Activated CD8-positive, alpha-beta memory T cell treated with anti-CD3 and anti-CD28 coated beads for 36 hours (primary cell): Measurements from ENCODE around the gene SMKR1. TPM values are rescaled to one million over a fixed set of nuclear protein-coding genes. Genes with fewer than 3 reads are reported as not detected.
"Not testable (repeated sequence)": the region's sequence is repeated elsewhere in the genome, so short reads cannot be mapped to it uniquely, and the experiment has no call there.

Experiments used
- CTCF ChIA-PET: fragments of 350-600 bp; sonication (Branson Sonifier 250); formaldehyde crosslinking; loops from one replicate; lab custom pipeline; 2021; ENCODE audit warnings: antibody characterized with exemption; lab: Charles Lee
- POLR2A ChIA-PET: fragments of 350-600 bp; sonication (Branson Sonifier 250); formaldehyde crosslinking; loops from one replicate; lab custom pipeline; 2021; ENCODE audit warnings: antibody characterized with exemption; lab: Charles Lee
- total RNA-seq, 2 experiments: library from RNA; stranded (reverse); gene quantifications; one replicate each; pipeline ENCODE4 v1.2.3, GENCODE V29; 2021

The SMKR1 gene
- total RNA-seq, 2 experiments from 2014 or later = 9.0 to 11.7 TPM

DNA sequence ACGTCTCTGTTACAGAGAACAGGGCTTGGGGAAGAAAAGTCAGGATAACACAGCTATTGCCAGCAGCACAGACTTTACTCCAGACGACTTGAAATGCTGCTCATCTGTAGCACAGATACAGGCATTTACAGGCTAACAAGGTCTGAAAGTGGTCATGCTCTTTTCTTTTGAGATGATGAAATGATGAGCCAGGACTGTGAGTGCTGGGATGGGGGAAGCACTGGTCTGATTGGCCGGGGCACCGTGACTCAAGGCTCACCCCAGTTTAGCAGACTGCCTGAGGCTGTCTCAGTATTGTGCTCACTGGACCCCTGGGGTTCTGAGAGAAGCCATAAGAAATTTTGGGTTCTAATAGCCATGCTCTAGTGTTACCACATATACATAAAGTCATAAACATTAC, 12.4 kb downstream of the SMKR1 start:
- CTCF ChIA-PET = no interaction called here
- POLR2A ChIA-PET = no interaction called here

DNA sequence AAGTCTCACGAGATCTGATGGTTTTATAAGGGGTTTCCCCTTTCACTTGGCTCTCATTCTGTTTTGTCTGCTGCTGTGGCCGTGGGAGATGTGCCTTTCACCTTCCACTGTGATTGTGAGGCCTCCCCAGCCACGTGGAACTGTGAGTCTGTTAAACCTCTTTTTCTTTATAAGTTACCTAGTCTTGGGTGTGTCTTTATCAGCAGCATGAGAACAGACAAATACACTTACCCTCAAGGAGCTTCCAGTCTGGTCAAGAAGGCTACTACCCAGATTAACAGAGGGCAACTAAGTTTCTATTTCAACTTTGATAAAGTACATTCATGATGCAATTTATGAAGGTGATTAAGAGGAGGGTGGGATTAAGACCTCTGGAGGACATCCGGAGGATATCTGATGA, 13.1 kb downstream of the SMKR1 start:
- POLR2A ChIA-PET = no interaction called here
- CTCF ChIA-PET = no interaction called here

GRCh38 chr7:129517931-129518330, 15.6 kb downstream of the SMKR1 start:
- CTCF ChIA-PET = no interaction called here
- POLR2A ChIA-PET = interaction anchor here (0.7 kb wide), 1 partner anchor 204 kb away, joined by 3 read pairs; no protein-coding TSS in a partner anchor

DNA sequence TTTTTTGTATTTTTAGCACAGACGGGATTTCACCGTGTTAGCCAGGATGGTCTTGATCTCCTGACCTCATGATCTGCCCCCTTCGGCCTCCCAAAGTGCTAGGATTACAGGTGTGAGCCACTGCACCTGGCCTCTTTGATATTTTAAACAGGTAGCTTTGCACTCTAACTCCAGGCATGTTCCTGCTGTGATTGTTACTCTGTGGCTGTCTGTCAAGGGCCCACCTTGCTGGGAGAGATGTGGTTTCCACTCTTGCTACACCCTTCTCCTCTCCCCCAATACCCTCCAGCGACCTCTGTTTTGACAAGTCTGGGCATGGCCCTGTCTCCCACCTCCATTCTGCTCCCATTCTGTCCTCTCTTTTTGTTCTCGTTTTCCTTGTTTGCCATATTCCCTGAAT, 17.1 kb downstream of the SMKR1 start:
- POLR2A ChIA-PET = no interaction called here
- CTCF ChIA-PET = interaction anchor here (1.2 kb wide), 1 partner anchor 93 kb away, joined by 3 read pairs; no protein-coding TSS in a partner anchor

- POLR2A ChIA-PET = no interaction called here
These were observed 20.0 kb downstream of the SMKR1 start for GRCh38 chr7:129522088-129522970.

GRCh38 chr7:129522971-129523340, 20.6 kb downstream of the SMKR1 start:
- ChIA-PET POLR2A (no interaction called here), CTCF (no interaction called here)

More at GRCh38 chr7:129522088-129522970, 20.0 kb downstream of the SMKR1 start:
- CTCF ChIA-PET = no interaction called here

- ChIA-PET CTCF (interaction anchor here (0.6 to 0.8 kb wide), 2 partner anchors 301 to 487 kb away, joined by 3 to 4 read pairs; no protein-coding TSS in a partner anchor), POLR2A (no interaction called here)
These were observed 21.6 kb downstream of the SMKR1 start for GRCh38 chr7:129523924-129524323.

GRCh38 chr7:129524405-129524804, 22.1 kb downstream of the SMKR1 start:
- CTCF ChIA-PET = interaction anchor here (0.6 to 0.8 kb wide), 3 partner anchors 11 to 487 kb away, joined by 3 to 4 read pairs (median 4); no protein-coding TSS in a partner anchor
- POLR2A ChIA-PET = not testable (repeated sequence)

GRCh38 chr7:129525225-129525862, 23.0 kb downstream of the SMKR1 start:
- CTCF ChIA-PET = interaction anchor here (0.6 to 0.7 kb wide), 2 partner anchors 10 to 859 kb away, joined by 3 to 4 read pairs; no protein-coding TSS in a partner anchor
- POLR2A ChIA-PET = no interaction called here

DNA sequence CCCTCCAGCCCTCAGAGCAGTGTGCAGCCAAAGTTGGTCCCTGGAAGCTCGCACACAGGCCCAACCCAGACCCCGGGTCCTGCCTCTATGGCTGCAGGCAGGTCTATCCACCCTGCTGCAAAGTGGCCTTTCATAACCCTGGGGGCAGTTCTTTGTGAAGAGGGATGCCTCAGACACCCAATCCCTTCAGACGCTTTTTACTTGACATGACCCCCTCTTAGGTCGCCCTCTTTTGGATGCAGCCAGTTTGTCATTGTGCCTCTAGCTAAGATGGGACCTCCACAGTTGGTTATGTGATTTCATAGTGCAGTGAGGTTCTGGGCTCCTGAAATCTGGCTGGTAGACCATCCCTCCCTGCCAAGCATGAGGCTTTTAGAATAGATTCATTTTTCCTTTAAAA, 27.3 kb downstream of the SMKR1 start:
- CTCF ChIA-PET = interaction anchor here (0.7 kb wide), 1 partner anchor 29 kb away, joined by 4 read pairs; no protein-coding TSS in a partner anchor
- POLR2A ChIA-PET = no interaction called here

DNA sequence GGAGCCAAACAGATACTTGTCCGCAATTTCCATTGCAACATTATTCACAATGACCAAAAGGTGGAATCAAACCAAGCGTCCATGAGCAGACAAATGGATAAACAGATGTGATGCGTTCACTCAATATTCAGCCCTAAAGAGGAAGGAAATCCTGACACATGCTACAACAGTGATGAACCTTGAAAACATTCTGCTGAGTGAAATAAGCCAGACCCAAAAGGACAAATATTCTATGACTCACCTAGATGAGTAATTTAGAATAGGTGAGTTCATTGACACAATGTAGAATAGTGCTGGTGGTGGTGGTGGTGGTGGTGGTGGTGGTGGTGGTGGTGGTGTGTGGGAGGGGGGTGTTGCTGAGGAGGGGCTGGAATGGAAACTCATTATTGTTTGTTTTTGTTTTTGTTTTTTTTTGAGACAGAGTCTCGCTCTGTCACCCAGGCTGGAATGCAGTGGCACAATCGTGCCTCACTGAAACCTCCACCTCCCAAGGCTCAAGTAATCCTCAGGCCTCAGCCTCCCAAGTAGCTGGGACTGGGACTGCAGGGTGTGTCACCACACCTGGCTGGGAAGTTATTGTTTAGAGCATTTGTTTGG, 28.6 kb downstream of the SMKR1 start:
- CTCF ChIA-PET = no interaction called here
- POLR2A ChIA-PET = interaction anchor here (0.7 kb wide), 1 partner anchor 114 kb away, joined by 3 read pairs; no protein-coding TSS in a partner anchor

GRCh38 chr7:129531721-129532120, 29.4 kb downstream of the SMKR1 start:
- ChIA-PET CTCF (no interaction called here), POLR2A (interaction anchor here (0.7 kb wide), 1 partner anchor 115 kb away, joined by 3 read pairs; no protein-coding TSS in a partner anchor)

- POLR2A ChIA-PET = no interaction called here
- CTCF ChIA-PET = no interaction called here
These were observed 30.0 kb downstream of the SMKR1 start for GRCh38 chr7:129532375-129532774.

DNA sequence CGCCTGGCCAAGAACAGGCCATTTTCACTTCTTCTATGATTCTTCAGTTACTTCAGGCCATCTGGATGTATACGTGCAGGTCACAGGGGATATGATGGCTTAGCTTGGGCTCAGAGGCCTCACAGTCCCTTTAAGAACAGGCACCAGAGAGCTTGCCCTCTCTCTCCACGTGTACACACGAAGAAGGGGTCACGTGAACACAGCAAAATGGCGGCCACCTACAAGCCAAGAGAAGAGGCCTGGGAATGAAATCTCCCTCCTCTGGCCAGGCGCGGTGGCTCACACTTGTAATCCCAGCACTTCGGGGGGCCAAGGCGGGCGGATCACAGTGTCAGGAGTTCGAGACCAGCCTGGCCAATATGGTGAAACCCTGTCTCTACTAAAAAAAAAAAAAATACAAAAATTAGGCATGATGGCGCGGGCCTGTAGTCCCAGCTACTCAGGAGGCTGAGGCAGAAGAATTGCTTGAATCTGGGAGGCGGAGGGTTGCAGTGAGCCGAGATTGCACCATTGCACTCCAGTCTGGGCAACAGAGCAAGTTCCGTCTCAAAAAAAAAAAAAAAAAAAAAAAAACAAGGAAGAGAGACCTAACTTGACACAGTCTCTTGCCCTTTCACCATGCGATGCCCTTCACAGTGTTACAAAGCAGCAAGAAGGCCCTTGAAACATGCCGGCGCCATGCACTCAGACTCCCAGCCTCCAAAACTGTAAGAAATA, 32.4 kb downstream of the SMKR1 start:
- ChIA-PET POLR2A (interaction anchor here (0.6 kb wide), 1 partner anchor 134 kb away, joined by 3 read pairs; no protein-coding TSS in a partner anchor), CTCF (interaction anchor here (0.7 kb wide), 1 partner anchor 60 kb away, joined by 6 read pairs; no protein-coding TSS in a partner anchor)

DNA sequence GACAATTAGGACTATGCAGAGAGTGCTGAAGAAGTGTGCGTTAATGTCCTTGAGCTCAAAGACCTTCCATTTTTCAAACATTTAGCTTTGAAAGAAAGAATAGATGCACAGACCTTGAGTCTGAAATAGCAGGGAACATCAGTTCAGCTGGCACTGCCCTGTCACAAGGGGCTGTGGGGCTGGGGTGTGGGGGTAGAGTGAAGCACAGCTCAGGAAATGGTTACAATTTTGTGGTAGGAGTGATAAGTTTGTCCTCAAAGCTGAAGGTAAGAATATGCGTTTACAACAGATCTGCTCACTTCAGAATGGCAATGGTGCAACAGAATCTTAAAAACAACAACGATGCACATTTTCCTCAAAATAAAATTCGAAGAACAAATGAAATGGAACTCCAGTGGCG, 33.6 kb downstream of the SMKR1 start:
- POLR2A ChIA-PET = interaction anchor here (0.6 kb wide), 3 partner anchors 132 to 367 kb away, joined by 3 to 6 read pairs (median 5); no protein-coding TSS in a partner anchor
- CTCF ChIA-PET = interaction anchor here (0.6 to 0.7 kb wide), 2 partner anchors 11 to 61 kb away, joined by 4 to 6 read pairs; no protein-coding TSS in a partner anchor

DNA sequence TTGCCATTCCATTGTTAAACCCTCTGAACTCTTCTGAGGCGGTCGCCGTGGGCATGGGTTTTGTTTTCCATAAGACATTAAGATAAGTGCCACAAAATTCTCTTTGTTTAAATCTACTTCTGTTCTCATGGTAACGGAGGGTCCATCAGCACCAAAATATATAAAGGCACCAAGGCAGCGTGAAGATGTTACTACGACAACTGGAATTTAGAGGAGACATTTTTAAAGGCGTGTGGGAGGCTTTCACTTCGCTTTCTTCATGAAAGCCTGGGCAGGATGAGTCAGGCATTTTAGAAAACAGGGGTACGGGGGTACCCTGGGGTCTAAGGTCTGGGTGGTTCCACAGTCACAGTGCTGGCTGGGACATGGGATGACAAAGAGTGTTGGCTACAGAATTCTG, 34.0 kb downstream of the SMKR1 start:
- CTCF ChIA-PET = no interaction called here
- POLR2A ChIA-PET = interaction anchor here (0.6 kb wide), 2 partner anchors 199 to 367 kb away, joined by 5 to 6 read pairs; no protein-coding TSS in a partner anchor

DNA sequence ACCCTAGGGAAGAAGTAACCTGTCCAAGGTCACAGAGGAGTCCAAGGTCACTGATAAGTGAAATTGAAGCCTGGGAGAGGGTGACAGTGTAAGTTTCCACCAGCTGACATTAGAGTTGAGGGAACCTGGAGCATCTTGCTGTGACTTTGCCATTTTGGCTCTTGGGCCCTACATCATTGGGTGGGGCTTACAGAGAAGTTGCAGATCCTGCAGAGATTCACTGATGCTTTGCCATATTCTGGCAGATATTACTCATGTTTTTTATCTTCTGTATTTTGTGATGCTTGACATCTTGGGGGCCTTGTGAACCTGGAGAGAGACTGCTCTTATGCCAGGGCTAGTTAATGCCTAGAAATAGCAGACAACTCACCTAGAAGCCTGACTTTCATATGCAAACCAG, 36.5 kb downstream of the SMKR1 start:
- CTCF ChIA-PET = interaction anchor here (0.9 kb wide), 1 partner anchor 11 kb away, joined by 6 read pairs; no protein-coding TSS in a partner anchor

GRCh38 chr7:129540340-129540739, 38.0 kb downstream of the SMKR1 start:
- ChIA-PET POLR2A (no interaction called here), CTCF (interaction anchor here (0.8 kb wide), 2 partner anchors 14 to 89 kb away, joined by 3 to 6 read pairs; no protein-coding TSS in a partner anchor)

More for the DNA sequence above, 36.5 kb downstream of the SMKR1 start:
- POLR2A ChIA-PET = no interaction called here
